Liver (tissue), 9 donors: Measurements from ENCODE around the gene KRT26. TPM values are rescaled to one million over a fixed set of nuclear protein-coding genes. Genes with fewer than 3 reads are reported as not detected.

Experiments
- DNase-seq: peaks from one replicate; pipeline ENCODE4 v3.0.0-alpha.2; 2017; ENCODE audit warnings: low spot score
- H3K27ac ChIP-seq, 2 donors: one replicate each; pipeline ENCODE4 v1.7.0; 2013; ENCODE audit warnings: inconsistent platforms in 2 of 2, low read length in 2 of 2, control low read depth in 1 of 2, low read depth in 1 of 2, mild to moderate bottlenecking in 1 of 2
- H3K27me3 ChIP-seq, 4 donors: one replicate each; pipeline versions ENCODE4 v1.6.1 to v1.7.0; 2013; ENCODE audit warnings: low read length in 3 of 4, inconsistent platforms in 1 of 4, mild to moderate bottlenecking in 1 of 4, moderate library complexity in 1 of 4; ENCODE audit not compliant: control insufficient read depth in 4 of 4, insufficient read depth in 4 of 4
- H3K36me3 ChIP-seq, 4 donors: one replicate each; pipeline versions ENCODE4 v1.6.1 to v1.7.0; 2013; ENCODE audit warnings: low read length in 3 of 4, mild to moderate bottlenecking in 3 of 4, low read depth in 1 of 4, moderate library complexity in 1 of 4; ENCODE audit not compliant: control insufficient read depth in 4 of 4, insufficient read depth in 3 of 4
- H3K4me1 ChIP-seq, 4 donors: one replicate each; pipeline versions ENCODE4 v1.6.1 to v1.7.0; 2013; ENCODE audit warnings: low read length in 3 of 4, mild to moderate bottlenecking in 3 of 4, moderate library complexity in 1 of 4; ENCODE audit not compliant: control insufficient read depth in 4 of 4, insufficient read depth in 4 of 4
- H3K4me3 ChIP-seq, 3 donors: one replicate each; pipeline versions ENCODE4 v1.6.1 to v1.7.0; 2013; ENCODE audit warnings: low read length in 3 of 3, control low read depth in 1 of 3, low read depth in 1 of 3, mild to moderate bottlenecking in 1 of 3
- H3K9ac ChIP-seq, 2 donors: one replicate each; pipeline ENCODE4 v1.7.0; 2013; ENCODE audit warnings: low read length in 2 of 2, mild to moderate bottlenecking in 2 of 2, moderate library complexity in 2 of 2, control low read depth in 1 of 2, low read depth in 1 of 2
- H3K9me3 ChIP-seq, 4 donors: one replicate each; pipeline versions ENCODE4 v1.6.1 to v1.7.0; 2013; ENCODE audit warnings: low read length in 3 of 4; ENCODE audit not compliant: control insufficient read depth in 4 of 4
- CTCF ChIP-seq: fragments of 150-350 bp; IDR thresholded peaks from 2 replicates; pipeline ENCODE4 v1.5.1; 2017; ENCODE audit warnings: improper control_type of control experiment, low read depth, low read length; ENCODE audit not compliant: missing input control
- EGR1 ChIP-seq, 2 donors: IDR thresholded peaks; 2 replicates each; pipeline ENCODE4 v1.6.1; 2016 to 2018; ENCODE audit warnings: antibody characterized with exemption in 2 of 2, low read depth in 2 of 2
- FOXA1 ChIP-seq: IDR thresholded peaks from 2 replicates; pipeline ENCODE4 v1.6.1; 2016; ENCODE audit warnings: antibody characterized with exemption
- FOXA2 ChIP-seq: IDR thresholded peaks from 2 replicates; pipeline ENCODE4 v1.6.1; 2016; ENCODE audit warnings: antibody characterized with exemption
- GABPA ChIP-seq, 2 donors: IDR thresholded peaks in 1 of 2; conservative IDR thresholded peaks in 1 of 2; 2 replicates each; pipeline ENCODE4 v1.6.1; 2016; ENCODE audit warnings: antibody characterized with exemption in 2 of 2, mild to moderate bottlenecking in 1 of 2, moderate library complexity in 1 of 2
- HNF4A ChIP-seq, 2 donors: conservative IDR thresholded peaks; 2 replicates each; pipeline ENCODE4 v1.6.1; 2016; ENCODE audit warnings: antibody characterized with exemption in 2 of 2, mild to moderate bottlenecking in 2 of 2
- HNF4G ChIP-seq: IDR thresholded peaks from 2 replicates; pipeline ENCODE4 v1.6.1; 2016; ENCODE audit warnings: antibody characterized with exemption
- JUND ChIP-seq, 2 donors: IDR thresholded peaks; 2 replicates each; pipeline ENCODE4 v1.6.1; 2016; ENCODE audit warnings: antibody characterized with exemption in 2 of 2
- NR2F2 ChIP-seq: IDR thresholded peaks from 2 replicates; pipeline ENCODE4 v1.6.1; 2016; ENCODE audit warnings: antibody characterized with exemption
- RAD21 ChIP-seq, 2 donors: IDR thresholded peaks; 2 replicates each; pipeline ENCODE4 v1.6.1; 2016; ENCODE audit warnings: antibody characterized with exemption in 2 of 2, mild to moderate bottlenecking in 2 of 2
- REST ChIP-seq: IDR thresholded peaks from 2 replicates; pipeline ENCODE4 v1.6.1; 2016; ENCODE audit warnings: antibody characterized with exemption, mild to moderate bottlenecking
- RXRA ChIP-seq, 2 donors: IDR thresholded peaks; 2 replicates each; pipeline ENCODE4 v1.6.1; 2017 to 2018; ENCODE audit warnings: antibody characterized with exemption in 2 of 2, mild to moderate bottlenecking in 1 of 2
- SP1 ChIP-seq: IDR thresholded peaks from 2 replicates; pipeline ENCODE4 v1.6.1; 2018; ENCODE audit warnings: antibody characterized with exemption, mild to moderate bottlenecking
- TAF1 ChIP-seq: conservative IDR thresholded peaks from 2 replicates; pipeline ENCODE4 v1.6.1; 2016; ENCODE audit warnings: antibody characterized with exemption, mild to moderate bottlenecking
- YY1 ChIP-seq: IDR thresholded peaks from 2 replicates; pipeline ENCODE4 v1.6.1; 2016; ENCODE audit warnings: antibody characterized with exemption, mild to moderate bottlenecking
- WGBS: extraction: QIAGEN DNeasy Blood & Tissue Kit; methylation state at CpG from one replicate; pipeline ENCODE4 v1.1.7; 2013; 5-methylcytosine and 5-hydroxymethylcytosine counted together
- polyA plus RNA-seq, 2 donors: library from polyadenylated mRNA; stranded (reverse) in 1 of 2; unstranded in 1 of 2; fragments of 200-250 nt in 1 of 2; fragments of >200 nt in 1 of 2; fragmentation: Nextera tagmentation in 1 of 2; extraction: Ambion mirVana in 1 of 2; gene quantifications; one replicate each; pipeline versions ENCODE4 v1.2.1 to v1.2.3, GENCODE V29; 2013 to 2015
- total RNA-seq, 2 donors: library from RNA; depleted of rRNA; stranded (reverse); fragments of >200 nt; gene quantifications; one replicate each; pipeline ENCODE4 v1.2.3, GENCODE V29; 2014
- TF ChIP-seq, protein P1 (sequence below): IDR thresholded peaks from 2 replicates; pipeline ENCODE4 v1.6.1; 2016; ENCODE audit warnings: antibody characterized with exemption
- TF ChIP-seq, protein P2 (sequence below): IDR thresholded peaks from 2 replicates; pipeline ENCODE4 v1.6.1; 2016; ENCODE audit warnings: antibody characterized with exemption
- TF ChIP-seq, protein P3 (sequence below): IDR thresholded peaks from 2 replicates; pipeline ENCODE4 v1.6.1; 2016; ENCODE audit warnings: antibody characterized with exemption
- donor health status: healthy.
- donor health status: healthy.
- donor health status: healthy.
- donor health status: healthy.
- donor health status: healthy.

The KRT26 gene
- total and polyA plus RNA-seq, 4 donors: not detected

DNA sequence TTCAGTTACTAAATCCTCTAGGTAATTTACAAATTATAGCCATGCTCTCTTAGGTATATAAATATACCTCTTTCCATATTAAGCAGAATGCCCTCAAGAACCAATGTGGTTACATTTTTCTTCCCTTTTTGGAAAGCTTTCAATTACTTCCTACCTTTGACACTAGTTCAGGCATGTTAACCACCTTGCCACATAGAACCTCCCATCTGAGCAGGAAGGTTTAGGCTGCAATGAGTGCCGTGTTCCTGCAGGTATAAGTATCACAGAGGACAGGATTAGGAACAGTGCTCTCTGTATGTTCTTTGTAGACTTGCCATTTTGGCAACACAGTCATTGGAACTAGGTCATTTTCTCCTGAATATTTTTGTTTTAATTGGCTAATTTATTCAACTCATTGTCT, 37.0 kb downstream of the KRT26 start:
- WGBS: 88% methylated on average over 1 of the region's 1 CpG
- Histone ChIP-seq H3K4me3 (no peak overlapping the region), H3K27ac (no peak overlapping the region), H3K27me3 (no peaks in the 10 kb centered on the region), H3K9me3 (no peaks in the 10 kb centered on the region), H3K4me1 (no peaks in the 10 kb centered on the region), H3K36me3 (no peaks in the 10 kb centered on the region), H3K9ac (no peak overlapping the region)
- no peak for DNase-seq
- TF ChIP-seq REST: no peak
- no peak for TF ChIP-seq RAD21 (IDR thresholded peaks at IDR 0.05)
- TF ChIP-seq FOXA2: no peak
- TF ChIP-seq TAF1: no peak
- no peak for TF ChIP-seq RXRA (IDR thresholded peaks at IDR 0.05)
- no peak for TF ChIP-seq HNF4G
- no peak for TF ChIP-seq EGR1 (IDR thresholded peaks at IDR 0.05; ENCODE audit: low read depth in 2 of 2)
- TF ChIP-seq GABPA (IDR thresholded peaks at IDR 0.05 in 1 of 2, conservative IDR thresholded peaks at IDR 0.05 in 1 of 2): no peak
- no peak for TF ChIP-seq CTCF
- no peak for TF ChIP-seq HNF4A (conservative IDR thresholded peaks at IDR 0.05)
- TF ChIP-seq YY1: no peak
- TF ChIP-seq, protein P1, sequence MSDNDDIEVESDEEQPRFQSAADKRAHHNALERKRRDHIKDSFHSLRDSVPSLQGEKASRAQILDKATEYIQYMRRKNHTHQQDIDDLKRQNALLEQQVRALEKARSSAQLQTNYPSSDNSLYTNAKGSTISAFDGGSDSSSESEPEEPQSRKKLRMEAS: no peak
- TF ChIP-seq, protein P2, sequence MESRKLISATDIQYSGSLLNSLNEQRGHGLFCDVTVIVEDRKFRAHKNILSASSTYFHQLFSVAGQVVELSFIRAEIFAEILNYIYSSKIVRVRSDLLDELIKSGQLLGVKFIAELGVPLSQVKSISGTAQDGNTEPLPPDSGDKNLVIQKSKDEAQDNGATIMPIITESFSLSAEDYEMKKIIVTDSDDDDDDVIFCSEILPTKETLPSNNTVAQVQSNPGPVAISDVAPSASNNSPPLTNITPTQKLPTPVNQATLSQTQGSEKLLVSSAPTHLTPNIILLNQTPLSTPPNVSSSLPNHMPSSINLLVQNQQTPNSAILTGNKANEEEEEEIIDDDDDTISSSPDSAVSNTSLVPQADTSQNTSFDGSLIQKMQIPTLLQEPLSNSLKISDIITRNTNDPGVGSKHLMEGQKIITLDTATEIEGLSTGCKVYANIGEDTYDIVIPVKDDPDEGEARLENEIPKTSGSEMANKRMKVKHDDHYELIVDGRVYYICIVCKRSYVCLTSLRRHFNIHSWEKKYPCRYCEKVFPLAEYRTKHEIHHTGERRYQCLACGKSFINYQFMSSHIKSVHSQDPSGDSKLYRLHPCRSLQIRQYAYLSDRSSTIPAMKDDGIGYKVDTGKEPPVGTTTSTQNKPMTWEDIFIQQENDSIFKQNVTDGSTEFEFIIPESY: no peak
- TF ChIP-seq, protein P3, sequence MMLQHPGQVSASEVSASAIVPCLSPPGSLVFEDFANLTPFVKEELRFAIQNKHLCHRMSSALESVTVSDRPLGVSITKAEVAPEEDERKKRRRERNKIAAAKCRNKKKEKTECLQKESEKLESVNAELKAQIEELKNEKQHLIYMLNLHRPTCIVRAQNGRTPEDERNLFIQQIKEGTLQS: no peak
- no peak for TF ChIP-seq FOXA1
- TF ChIP-seq SP1: no peak
- no peak for TF ChIP-seq JUND (IDR thresholded peaks at IDR 0.05)

GRCh38 chr17:40734018-40734417, 38.0 kb downstream of the KRT26 start:
- H3K36me3 ChIP-seq: no peaks in the 10 kb centered on the region
- H3K27me3 ChIP-seq: no peaks in the 10 kb centered on the region
- no peaks in the 10 kb centered on the region for H3K9me3 ChIP-seq
- H3K27ac ChIP-seq: no peak overlapping the region
- no peak overlapping the region for H3K4me3 ChIP-seq
- TF ChIP-seq TAF1: no peak
- TF ChIP-seq EGR1 (IDR thresholded peaks at IDR 0.05; ENCODE audit: low read depth in 2 of 2): no peak
- TF ChIP-seq HNF4A (conservative IDR thresholded peaks at IDR 0.05): no peak
- TF ChIP-seq YY1: no peak
- no peak for TF ChIP-seq FOXA2
- no peak for TF ChIP-seq JUND (IDR thresholded peaks at IDR 0.05)
- TF ChIP-seq CTCF: no peak
- no peak for TF ChIP-seq GABPA (IDR thresholded peaks at IDR 0.05 in 1 of 2, conservative IDR thresholded peaks at IDR 0.05 in 1 of 2)
- TF ChIP-seq, protein P3: no peak
- TF ChIP-seq SP1: no peak
- no peak for TF ChIP-seq FOXA1
- no peak for TF ChIP-seq RAD21 (IDR thresholded peaks at IDR 0.05)
- TF ChIP-seq HNF4G: no peak
- TF ChIP-seq NR2F2: no peak
- TF ChIP-seq, protein P2: no peak
- no peak for TF ChIP-seq RXRA (IDR thresholded peaks at IDR 0.05)
- TF ChIP-seq, protein P1: no peak
- no peak for DNase-seq
- no peak overlapping the region for H3K9ac ChIP-seq
- no peaks in the 10 kb centered on the region for H3K4me1 ChIP-seq
- WGBS: 92% methylated on average over 6 of the region's 6 CpGs
